A549 treated with GW870086 at 1 μM for 4 hours (cell line): ENCODE data around the gene RAB11FIP3. TPM values are rescaled to one million over a fixed set of nuclear protein-coding genes. Genes with fewer than 3 reads are reported as not detected.

Source experiments
- total RNA-seq: library from RNA; stranded (reverse); fragments of 200-300 nt; extraction: Qiagen RNA extraction; gene quantifications from 5 replicates; pipeline ENCODE4 v1.2.3, GENCODE V29; 2022; ENCODE audit warnings: low read depth

RAB11FIP3 gene, protein sequence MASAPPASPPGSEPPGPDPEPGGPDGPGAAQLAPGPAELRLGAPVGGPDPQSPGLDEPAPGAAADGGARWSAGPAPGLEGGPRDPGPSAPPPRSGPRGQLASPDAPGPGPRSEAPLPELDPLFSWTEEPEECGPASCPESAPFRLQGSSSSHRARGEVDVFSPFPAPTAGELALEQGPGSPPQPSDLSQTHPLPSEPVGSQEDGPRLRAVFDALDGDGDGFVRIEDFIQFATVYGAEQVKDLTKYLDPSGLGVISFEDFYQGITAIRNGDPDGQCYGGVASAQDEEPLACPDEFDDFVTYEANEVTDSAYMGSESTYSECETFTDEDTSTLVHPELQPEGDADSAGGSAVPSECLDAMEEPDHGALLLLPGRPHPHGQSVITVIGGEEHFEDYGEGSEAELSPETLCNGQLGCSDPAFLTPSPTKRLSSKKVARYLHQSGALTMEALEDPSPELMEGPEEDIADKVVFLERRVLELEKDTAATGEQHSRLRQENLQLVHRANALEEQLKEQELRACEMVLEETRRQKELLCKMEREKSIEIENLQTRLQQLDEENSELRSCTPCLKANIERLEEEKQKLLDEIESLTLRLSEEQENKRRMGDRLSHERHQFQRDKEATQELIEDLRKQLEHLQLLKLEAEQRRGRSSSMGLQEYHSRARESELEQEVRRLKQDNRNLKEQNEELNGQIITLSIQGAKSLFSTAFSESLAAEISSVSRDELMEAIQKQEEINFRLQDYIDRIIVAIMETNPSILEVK
- total RNA-seq = 24.0 to 30.6 TPM (median 26.9 TPM) in 5 replicates

DNA sequence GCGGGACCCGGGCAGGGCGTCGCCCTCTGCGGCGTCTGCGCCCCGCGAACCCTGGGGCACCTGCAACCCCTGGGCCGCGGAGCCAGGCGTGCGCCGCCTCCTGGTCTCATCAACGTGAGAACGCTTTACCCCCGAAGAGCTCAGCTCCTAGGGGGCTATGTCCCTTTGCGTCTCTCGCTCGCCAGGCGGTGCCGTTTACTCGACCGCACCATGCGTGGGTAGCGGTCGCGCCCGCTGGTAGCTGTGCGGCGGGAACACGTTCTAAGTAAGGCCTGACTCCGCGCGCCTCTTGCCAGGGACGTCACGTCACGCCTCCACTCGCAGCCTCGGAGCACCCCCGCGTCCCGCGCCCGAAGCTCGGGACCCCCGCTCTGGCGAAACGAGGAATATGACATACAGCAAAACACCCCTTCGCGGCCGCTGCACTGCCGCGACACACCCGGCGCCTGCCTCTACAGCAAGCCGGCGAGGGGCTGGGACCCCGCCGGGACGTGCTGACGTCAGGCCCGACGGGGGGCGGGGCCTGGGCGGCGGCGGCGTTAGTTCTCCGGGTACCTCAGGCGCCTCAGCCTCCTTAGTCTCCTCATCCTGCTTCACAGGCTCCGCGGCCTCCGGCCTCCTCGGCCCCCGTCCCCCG is at the start of gene RAB11FIP3:
RAB11FIP3 (plus strand) TSS at position 568 of the 637 bp plus-strand sequence. CDS start 358 bp downstream, outside the sequence.

DNA sequence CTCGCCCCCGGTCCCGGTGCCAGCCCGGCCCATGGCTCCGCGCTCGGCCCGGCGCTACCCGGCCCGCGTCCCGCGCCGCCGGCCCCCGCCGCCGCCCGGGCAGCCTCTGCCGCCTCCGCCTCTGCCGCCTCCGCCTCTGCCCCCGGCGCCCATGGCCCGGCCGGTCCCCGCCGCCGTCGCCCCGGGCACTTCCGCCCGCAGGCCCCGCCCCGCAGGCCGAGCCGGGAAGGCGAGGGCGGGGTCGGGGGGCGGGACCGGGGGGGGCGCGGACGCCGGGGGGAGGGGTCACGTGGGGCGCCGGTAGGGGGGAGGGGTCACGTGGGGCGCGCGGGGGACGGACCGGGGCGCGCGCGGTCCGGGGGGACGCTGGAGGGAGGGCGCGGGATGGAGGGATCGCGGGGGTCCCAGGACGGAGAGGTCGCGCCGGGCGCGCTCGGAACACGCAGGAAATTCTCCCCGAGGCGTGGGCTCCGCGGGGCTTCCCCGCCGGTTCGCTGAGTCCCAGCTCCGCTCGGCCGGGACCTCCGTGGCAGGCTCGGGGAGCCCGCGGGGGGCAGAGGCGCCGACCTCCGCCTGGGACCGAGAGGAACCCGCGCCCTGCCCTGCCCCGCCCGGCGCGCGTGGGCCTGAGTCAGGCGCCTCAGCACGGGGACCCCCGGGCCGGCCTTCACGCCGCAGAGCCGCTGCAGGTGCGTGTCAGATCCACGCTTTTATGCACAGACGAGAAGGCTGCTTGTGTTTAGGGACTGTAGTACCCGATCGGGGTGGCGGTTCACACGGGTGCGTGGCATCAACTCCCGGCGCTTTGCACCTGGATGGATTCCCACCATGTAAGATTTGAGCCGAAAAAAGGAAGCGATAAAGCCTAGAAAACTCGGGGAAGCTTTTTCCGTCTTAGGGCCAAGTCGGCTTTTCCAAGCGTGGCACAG is 43.4 kb upstream of the RAB11FIP3 start, which contains the start of gene PGAP6:
PGAP6 (minus strand) TSS at position 190 of the 929 bp plus-strand sequence; CDS start at position 33, 157 bp downstream.

DNA sequence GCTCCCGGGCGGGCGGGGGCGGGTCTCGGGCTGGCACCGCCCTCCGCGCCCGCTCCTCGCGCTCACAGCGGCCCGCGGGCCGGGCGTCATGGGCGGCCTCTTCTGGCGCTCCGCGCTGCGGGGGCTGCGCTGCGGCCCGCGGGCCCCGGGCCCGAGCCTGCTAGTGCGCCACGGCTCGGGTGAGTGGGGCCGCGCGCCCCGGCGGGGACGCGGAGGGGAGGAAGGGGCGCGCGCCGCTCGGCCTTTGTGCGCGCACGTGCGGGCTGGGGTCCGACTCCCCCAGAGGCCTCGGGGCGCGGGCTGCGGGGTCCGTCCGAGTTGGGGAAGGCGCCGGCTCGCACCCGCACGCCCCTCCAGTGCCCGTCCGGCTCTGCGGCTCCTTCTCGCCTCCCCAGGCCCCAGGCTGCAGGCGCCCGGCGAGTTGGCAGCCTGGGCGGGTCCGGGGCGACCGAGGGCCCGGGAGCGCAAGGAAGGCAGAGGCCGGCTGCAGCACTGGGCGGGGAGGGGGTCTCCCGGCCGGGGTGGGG is 28.3 kb upstream of the RAB11FIP3 start, which contains the start of gene NME4:
NME4 (plus strand) TSS at position 65 of the 527 bp plus-strand sequence; CDS start at position 89, 24 bp downstream.

DNA sequence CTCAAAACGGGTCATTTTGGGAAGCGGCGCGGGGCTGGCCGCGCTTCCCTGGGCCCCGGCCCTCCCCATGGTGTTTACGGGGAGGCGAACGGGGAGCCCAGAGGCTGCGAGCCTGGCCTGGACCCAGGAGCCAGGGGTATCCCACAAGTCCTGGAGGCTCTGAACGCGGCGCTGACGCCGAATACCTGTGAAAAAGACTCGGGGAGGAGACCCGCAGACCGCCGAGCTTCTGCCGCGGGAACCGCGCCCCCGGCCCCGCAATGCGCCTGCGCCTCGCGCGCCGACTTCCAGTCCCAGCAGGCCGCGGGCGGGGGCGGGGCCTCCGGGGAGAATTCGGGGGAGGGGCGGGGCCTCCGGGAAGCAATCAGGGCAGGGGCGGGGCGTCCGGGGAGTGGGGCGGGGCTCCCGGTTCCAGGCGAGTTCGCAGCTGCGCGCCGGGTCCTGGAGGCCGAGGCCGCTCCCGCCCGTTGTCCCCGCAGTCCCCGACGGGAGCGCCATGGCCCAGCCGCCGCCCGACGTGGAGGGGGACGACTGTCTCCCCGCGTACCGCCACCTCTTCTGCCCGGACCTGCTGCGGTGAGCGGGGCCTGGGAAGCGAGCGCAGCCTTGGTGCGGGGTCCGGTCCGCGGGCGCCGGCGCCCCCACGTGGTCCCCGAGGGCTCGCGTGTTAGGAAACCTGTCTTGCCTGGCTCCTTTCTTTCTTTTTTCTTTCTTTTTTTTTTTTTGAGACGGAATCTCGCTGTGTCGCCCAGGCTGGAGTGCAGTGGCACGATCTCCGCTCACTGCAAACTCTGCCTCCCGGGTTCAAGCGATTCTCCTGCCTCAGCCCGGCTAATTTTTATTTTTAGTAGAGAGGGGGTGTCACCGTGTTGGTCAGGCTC is 23.7 kb upstream of the RAB11FIP3 start, which contains the start of gene DECR2:
DECR2 (plus strand) TSS at position 418 of the 881 bp plus-strand sequence; CDS start at position 497, 79 bp downstream.

DNA sequence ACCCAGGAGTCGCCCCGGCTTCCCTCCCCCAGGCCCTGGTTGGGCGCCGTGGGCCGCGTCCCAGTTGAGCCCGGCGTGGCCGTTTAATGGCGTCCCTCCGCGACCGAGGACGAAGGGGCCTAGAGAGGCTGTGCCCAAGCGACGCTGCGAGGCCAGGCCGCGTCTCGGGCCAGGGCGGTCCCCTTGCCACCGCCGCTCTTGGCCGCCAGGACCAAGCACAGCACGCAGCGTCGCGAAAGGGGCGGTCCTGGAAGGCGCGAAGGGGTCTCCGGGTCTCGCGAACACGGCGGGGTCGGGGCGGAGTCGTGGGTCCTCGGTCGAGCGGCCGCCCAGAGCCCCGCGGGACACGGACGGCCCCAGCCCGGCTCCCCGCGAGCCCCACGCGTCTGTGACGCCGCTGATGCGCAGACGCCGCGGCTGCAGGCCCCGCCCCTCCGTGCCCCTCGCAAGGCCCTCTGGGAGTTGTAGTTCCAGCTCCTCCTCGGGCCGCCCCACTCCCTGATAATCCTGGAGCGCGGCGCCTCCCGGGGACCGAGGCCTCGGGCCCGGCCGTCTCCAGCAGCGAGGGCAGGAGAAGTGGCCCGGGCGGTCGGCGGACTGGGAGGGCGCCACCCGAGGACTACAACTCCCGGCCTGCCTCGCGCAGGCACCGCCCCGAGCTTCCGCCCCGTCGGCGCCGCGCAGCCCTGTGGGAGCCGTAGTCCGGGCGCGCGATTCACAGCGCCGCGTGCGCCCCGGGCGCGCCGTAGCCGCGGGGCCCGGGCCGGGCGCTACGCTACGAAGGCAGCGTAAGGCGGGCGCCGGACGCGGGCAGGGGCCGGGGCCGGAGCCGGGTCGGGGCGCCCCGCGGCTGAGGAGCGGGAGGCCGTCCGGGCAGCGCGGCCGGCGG is 101.8 kb downstream of the RAB11FIP3 start, which contains the start of gene CAPN15:
CAPN15 (plus strand) TSS at position 698 of the 889 bp plus-strand sequence. CDS start 19,127 bp downstream, outside the sequence.

DNA sequence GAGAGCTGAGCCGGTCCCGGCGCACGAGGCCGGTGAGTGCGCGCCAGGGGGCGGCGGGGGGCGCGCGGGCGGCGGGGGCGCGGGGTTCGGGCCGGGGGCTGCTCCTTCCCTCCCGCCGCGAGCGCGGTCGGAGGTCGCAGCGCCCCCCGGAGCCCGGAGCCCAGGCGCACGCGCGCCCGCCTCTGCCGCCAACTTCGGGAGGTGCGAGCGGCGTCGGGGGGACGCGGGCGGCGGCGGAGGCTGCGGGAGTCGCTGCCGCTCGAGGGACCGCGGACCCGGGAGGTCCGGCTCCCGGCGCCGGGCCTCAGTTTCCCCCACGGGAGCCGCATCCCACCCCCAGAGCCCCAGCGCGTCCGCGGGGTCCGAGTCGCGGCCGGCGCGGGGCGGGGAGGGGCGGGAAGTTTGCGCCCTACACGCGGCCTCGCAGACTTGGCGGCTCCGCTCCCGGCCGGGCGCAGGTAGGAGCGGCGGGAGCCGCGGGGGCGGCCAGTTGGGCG is 134.8 kb downstream of the RAB11FIP3 start, which contains the start of gene PRR35:
PRR35 (plus strand) TSS at position 191 of the 497 bp plus-strand sequence. CDS start 2,901 bp downstream, outside the sequence.

DNA sequence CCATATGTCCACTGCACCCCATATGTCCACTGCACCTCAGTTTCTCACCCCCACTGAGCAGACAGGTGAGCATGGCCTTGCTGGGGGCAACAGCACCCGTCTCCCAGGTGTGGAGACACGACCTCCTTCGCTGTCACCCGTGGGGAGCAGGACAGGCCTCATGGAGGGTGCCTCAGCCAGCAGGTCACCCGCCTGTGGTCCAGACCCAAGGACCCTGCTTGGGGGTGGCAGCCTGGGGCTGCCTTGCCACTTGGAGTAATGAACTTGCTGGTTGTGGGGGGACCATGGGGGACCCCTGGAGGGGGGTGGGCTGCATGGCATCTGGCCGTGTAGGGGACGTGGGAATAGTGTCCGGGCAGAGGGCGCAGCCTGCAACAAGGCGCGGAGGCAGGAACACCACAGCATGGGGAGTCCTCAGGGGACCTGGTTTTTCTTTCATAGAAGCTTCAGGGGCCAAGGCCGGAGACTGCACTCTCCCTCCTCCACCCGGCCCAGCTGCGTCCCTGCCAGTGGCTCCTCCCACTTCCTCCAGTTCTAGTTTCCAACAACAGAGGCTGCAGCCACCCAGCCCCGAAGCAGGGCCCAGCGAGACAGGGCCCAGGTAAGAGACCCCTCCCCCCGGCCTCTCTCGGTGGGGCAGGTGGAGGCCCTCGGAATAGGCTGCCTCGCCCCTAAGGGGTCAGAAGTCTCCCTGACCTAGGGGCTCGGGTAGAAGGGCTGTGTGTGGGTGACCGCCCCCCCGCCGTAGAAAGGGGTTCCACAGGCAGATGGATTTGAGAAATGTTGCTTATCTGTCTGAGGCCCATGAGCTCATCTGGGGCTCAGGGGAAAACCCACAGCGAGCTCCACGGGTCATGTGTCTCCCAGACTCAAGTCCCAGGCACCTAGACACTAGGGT is 141.3 kb downstream of the RAB11FIP3 start, which contains the start of gene NHLRC4:
NHLRC4 (plus strand) TSS at position 531 of the 898 bp plus-strand sequence. CDS start 1,043 bp downstream, outside the sequence.

DNA sequence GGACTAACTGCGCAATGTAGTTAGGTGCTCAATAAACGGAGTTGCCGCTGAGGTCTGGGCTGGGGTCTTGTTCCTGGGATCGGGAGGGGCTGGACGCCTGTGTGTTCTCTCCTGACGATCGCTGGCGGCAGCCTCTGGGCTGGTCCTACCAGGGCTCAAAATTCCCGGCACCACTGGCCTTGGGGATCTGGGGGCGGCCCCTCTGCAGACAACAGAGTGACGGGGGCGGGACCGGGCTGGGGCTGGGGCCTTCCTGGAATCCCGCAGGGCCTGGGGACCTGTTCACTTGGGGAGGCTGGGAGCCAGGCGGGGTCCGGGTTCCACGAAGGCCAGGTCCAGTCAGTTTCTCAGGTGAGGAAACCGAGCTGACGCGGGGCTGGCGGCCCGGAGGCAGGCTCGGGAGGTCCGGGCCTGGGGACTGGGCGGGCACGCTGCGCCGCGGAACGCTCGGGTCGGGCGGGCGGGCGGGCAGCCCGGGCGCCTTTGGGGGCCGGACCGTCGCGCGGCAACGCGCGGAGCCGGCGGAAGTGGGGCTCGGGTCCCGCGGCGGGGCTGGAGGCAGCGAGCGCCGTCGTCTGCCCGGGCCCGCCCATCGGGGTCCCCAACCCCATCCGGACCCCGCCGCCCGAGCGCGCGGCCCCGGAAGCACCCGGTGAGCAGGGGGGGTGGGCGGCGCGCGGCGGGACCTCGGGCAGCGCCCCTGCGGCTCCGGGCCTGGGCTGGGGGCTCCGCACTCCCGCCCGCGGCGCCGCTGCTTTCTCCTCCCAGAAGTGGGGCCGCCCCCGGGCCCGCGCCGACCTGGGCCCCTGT is 144.2 kb downstream of the RAB11FIP3 start, which contains the start of gene PIGQ:
PIGQ (plus strand) TSS at position 524 of the 810 bp plus-strand sequence. CDS start 4,107 bp downstream, outside the sequence.

Other genes with a start within 250 kb of the RAB11FIP3 start
- 0.48 to 2.0 TPM (median 1.4 TPM) in 5 replicates for gene HBA1, start 249.0 kb upstream of the RAB11FIP3 start, total RNA-seq
- gene HBQ1, start 245.2 kb upstream of the RAB11FIP3 start, total RNA-seq = 6.0 to 9.4 TPM (median 6.9 TPM) in 5 replicates
- 41.6 to 48.8 TPM (median 45.7 TPM) in 5 replicates for gene LUC7L, start 196.2 kb upstream of the RAB11FIP3 start, total RNA-seq
- 40.6 to 50.1 TPM (median 47.8 TPM) in 5 replicates for gene FAM234A, start 190.8 kb upstream of the RAB11FIP3 start, total RNA-seq
- 3.9 to 5.5 TPM (median 5.0 TPM) in 5 replicates for gene RGS11, start 149.7 kb upstream of the RAB11FIP3 start, total RNA-seq
- 1.7 to 3.2 TPM (median 2.5 TPM) in 5 replicates for gene ARHGDIG, start 145.1 kb upstream of the RAB11FIP3 start, total RNA-seq
- 0.18 to 0.51 TPM (median 0.44 TPM) in 5 replicates for gene PDIA2, start 142.5 kb upstream of the RAB11FIP3 start, total RNA-seq
- gene AXIN1, start 72.9 kb upstream of the RAB11FIP3 start, total RNA-seq = 27.7 to 34.1 TPM (median 31.6 TPM) in 5 replicates
- gene MRPL28, start 55.1 kb upstream of the RAB11FIP3 start, total RNA-seq = 114 to 136 TPM (median 133 TPM) in 5 replicates
- gene PGAP6, start 43.7 kb upstream of the RAB11FIP3 start, total RNA-seq = 26.6 to 39.6 TPM (median 35.5 TPM) in 5 replicates
- gene NME4, start 28.4 kb upstream of the RAB11FIP3 start, total RNA-seq = 291 to 435 TPM (median 419 TPM) in 5 replicates
- gene DECR2, start 23.8 kb upstream of the RAB11FIP3 start, total RNA-seq = 21.2 to 29.8 TPM (median 27.7 TPM) in 5 replicates
- gene CAPN15, start 102.1 kb downstream of the RAB11FIP3 start, total RNA-seq = 44.2 to 76.6 TPM (median 71.4 TPM) in 5 replicates
- 0.13 to 0.22 TPM (median 0.17 TPM) in 4 of 5 replicates, not detected in the other for gene PRR35, start 134.7 kb downstream of the RAB11FIP3 start, total RNA-seq
- 0.15 to 0.51 TPM (median 0.29 TPM) in 5 replicates for gene NHLRC4, start 141.4 kb downstream of the RAB11FIP3 start, total RNA-seq
- gene PIGQ, start 144.3 kb downstream of the RAB11FIP3 start, total RNA-seq = 33.1 to 39.4 TPM (median 38.6 TPM) in 5 replicates
- gene RAB40C, start 164.4 kb downstream of the RAB11FIP3 start, total RNA-seq = 12.8 to 19.7 TPM (median 16.9 TPM) in 5 replicates
- gene WFIKKN1, start 205.3 kb downstream of the RAB11FIP3 start, total RNA-seq = 0.06 to 0.19 TPM (median 0.14 TPM) in 5 replicates
- 90.6 to 140 TPM (median 135 TPM) in 5 replicates for gene METTL26, start 210.7 kb downstream of the RAB11FIP3 start, total RNA-seq
- gene MCRIP2, start 216.2 kb downstream of the RAB11FIP3 start, total RNA-seq = 22.6 to 48.4 TPM (median 39.2 TPM) in 5 replicates
- gene WDR90, start 223.7 kb downstream of the RAB11FIP3 start, total RNA-seq = 17.6 to 28.0 TPM (median 27.2 TPM) in 5 replicates
- gene RHOT2, start 242.5 kb downstream of the RAB11FIP3 start, total RNA-seq = 64.2 to 101 TPM (median 94.6 TPM) in 5 replicates